ENCODE results near the gene NHERF1.

NHERF1 gene

DNA sequence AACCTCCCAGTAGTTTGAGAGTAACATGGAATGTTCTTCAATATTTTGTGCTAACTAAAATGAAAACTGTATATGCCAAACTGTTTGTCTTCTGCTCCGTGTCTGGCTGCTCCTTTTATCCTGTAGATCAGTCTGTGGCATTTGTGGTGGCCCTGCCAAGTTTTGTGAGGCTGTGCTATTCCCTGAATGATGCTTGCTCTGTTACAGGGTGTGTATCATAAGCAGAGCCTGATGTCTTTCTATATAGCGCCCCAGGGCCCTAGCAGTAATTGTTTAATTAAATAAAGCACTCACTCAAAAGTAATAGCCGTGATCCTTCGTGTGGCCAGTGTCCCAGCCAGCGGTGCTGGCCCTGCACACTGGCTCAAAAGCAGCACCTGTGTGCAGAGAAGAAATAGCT, 55.5 kb downstream of the NHERF1 start:
- no peak overlapping the region for H3K4me2 ChIP-seq
- no peaks in the 10 kb centered on the region for H3K79me2 ChIP-seq (ENCODE audit: insufficient read depth, low read depth)
- H3K27ac ChIP-seq = no peak overlapping the region
- H3K9ac ChIP-seq = no peak overlapping the region
- H3K4me1 ChIP-seq (ENCODE audit: low read depth, poor library complexity, severe bottlenecking) = no peaks in the 10 kb centered on the region
- no peaks in the 10 kb centered on the region for H3K27me3 ChIP-seq (ENCODE audit: insufficient read depth, low read depth)
- H4K20me1 ChIP-seq (ENCODE audit: insufficient read depth) = no peaks in the 10 kb centered on the region
- no peak overlapping the region for H3K4me3 ChIP-seq (IDR thresholded peaks at IDR 0.05; ENCODE audit: insufficient read depth, low read depth, low read length)
- H2AFZ ChIP-seq (ENCODE audit: low read depth) = no peak overlapping the region
- TF ChIP-seq, protein P1, sequence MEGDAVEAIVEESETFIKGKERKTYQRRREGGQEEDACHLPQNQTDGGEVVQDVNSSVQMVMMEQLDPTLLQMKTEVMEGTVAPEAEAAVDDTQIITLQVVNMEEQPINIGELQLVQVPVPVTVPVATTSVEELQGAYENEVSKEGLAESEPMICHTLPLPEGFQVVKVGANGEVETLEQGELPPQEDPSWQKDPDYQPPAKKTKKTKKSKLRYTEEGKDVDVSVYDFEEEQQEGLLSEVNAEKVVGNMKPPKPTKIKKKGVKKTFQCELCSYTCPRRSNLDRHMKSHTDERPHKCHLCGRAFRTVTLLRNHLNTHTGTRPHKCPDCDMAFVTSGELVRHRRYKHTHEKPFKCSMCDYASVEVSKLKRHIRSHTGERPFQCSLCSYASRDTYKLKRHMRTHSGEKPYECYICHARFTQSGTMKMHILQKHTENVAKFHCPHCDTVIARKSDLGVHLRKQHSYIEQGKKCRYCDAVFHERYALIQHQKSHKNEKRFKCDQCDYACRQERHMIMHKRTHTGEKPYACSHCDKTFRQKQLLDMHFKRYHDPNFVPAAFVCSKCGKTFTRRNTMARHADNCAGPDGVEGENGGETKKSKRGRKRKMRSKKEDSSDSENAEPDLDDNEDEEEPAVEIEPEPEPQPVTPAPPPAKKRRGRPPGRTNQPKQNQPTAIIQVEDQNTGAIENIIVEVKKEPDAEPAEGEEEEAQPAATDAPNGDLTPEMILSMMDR (conservative IDR thresholded peaks at IDR 0.05; ENCODE audit: low read depth, low read length) = no peak
- no peaks in the 10 kb centered on the region for H3K36me3 ChIP-seq (ENCODE audit: insufficient read depth)

DNA sequence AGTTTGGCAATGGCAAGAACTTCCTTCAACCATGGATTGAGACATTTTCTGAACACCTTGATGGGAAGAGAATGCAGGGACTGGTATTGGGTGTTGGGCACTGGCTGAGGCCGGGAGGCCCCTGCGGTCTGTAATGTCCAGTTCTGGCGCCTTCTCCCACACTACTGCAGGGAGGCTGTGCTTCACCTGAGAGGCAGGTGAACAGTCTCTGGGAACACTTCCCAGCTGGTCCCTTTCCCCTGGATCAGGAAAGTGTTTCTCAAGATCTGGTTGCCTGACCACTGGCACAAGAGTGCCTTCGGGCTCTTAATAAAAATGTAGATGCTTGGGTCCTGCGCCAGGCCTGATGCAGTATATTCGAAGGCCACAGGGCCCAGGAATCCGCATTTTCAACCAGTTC, 56.3 kb downstream of the NHERF1 start:
- H3K4me2 ChIP-seq = no peak overlapping the region
- no peak overlapping the region for H3K27ac ChIP-seq
- no peak overlapping the region for H3K4me3 ChIP-seq (IDR thresholded peaks at IDR 0.05; ENCODE audit: insufficient read depth, low read depth, low read length)
- no peaks in the 10 kb centered on the region for H3K27me3 ChIP-seq (ENCODE audit: insufficient read depth, low read depth)
- H2AFZ ChIP-seq (ENCODE audit: low read depth) = no peak overlapping the region
- TF ChIP-seq, protein P1 (conservative IDR thresholded peaks at IDR 0.05; ENCODE audit: low read depth, low read length) = no peak
- H4K20me1 ChIP-seq (ENCODE audit: insufficient read depth) = no peaks in the 10 kb centered on the region
- H3K79me2 ChIP-seq (ENCODE audit: insufficient read depth, low read depth) = no peaks in the 10 kb centered on the region
- H3K4me1 ChIP-seq (ENCODE audit: low read depth, poor library complexity, severe bottlenecking) = no peaks in the 10 kb centered on the region
- no peaks in the 10 kb centered on the region for H3K36me3 ChIP-seq (ENCODE audit: insufficient read depth)
- H3K9ac ChIP-seq = no peak overlapping the region

DNA sequence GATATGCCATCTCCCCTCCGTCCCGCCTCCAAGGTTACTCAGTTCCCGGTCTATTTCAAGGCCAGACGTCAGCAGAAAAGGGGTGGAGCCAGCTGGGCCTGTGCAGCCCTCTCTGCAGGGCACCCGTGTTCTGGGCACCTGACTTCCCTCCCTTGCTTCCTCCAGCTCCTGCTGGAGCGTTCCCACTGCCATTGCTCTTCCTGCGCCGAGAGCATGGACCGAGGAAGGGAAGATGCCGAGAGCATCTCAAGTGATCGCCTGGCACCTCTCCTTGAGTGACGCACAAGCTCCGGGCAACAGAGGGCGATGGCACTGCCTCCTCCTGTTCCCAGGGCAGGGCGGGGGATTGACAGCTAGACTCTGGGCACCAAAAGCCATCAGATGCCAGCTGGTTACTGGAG, 57.2 kb downstream of the NHERF1 start:
- no peaks in the 10 kb centered on the region for H3K4me1 ChIP-seq (ENCODE audit: low read depth, poor library complexity, severe bottlenecking)

GRCh38 chr17:74806334-74806733, 57.9 kb downstream of the NHERF1 start:
- no peaks in the 10 kb centered on the region for H3K79me2 ChIP-seq (ENCODE audit: insufficient read depth, low read depth)
- TF ChIP-seq, protein P1 (conservative IDR thresholded peaks at IDR 0.05; ENCODE audit: low read depth, low read length) = no peak
- H3K27ac ChIP-seq = no peak overlapping the region
- H3K9ac ChIP-seq = no peak overlapping the region
- H3K4me3 ChIP-seq (IDR thresholded peaks at IDR 0.05; ENCODE audit: insufficient read depth, low read depth, low read length) = no peak overlapping the region
- H3K4me1 ChIP-seq (ENCODE audit: low read depth, poor library complexity, severe bottlenecking) = no peaks in the 10 kb centered on the region
- no peaks in the 10 kb centered on the region for H3K36me3 ChIP-seq (ENCODE audit: insufficient read depth)
- no peak overlapping the region for H3K4me2 ChIP-seq
- no peak overlapping the region for H2AFZ ChIP-seq (ENCODE audit: low read depth)
- no peaks in the 10 kb centered on the region for H3K27me3 ChIP-seq (ENCODE audit: insufficient read depth, low read depth)
- no peaks in the 10 kb centered on the region for H4K20me1 ChIP-seq (ENCODE audit: insufficient read depth)

More for the DNA sequence above, 57.2 kb downstream of the NHERF1 start:
- Histone ChIP-seq H3K27me3 (ENCODE audit: insufficient read depth, low read depth) (no peaks in the 10 kb centered on the region), H3K4me2 (no peak overlapping the region), H3K4me3 (IDR thresholded peaks at IDR 0.05; ENCODE audit: insufficient read depth, low read depth, low read length) (no peak overlapping the region), H2AFZ (ENCODE audit: low read depth) (no peak overlapping the region), H3K27ac (no peak overlapping the region), H3K79me2 (ENCODE audit: insufficient read depth, low read depth) (no peaks in the 10 kb centered on the region), H4K20me1 (ENCODE audit: insufficient read depth) (no peaks in the 10 kb centered on the region), H3K9ac (no peak overlapping the region), H3K36me3 (ENCODE audit: insufficient read depth) (no peaks in the 10 kb centered on the region)
- TF ChIP-seq, protein P1 (conservative IDR thresholded peaks at IDR 0.05; ENCODE audit: low read depth, low read length) = no peak

All from KMS-11 (cell line).